ENCODE measurements around the gene EIF2B2. TPM values are rescaled to one million over a fixed set of nuclear protein-coding genes. Genes with fewer than 3 reads are reported as not detected.

The EIF2B2 gene
- total RNA-seq, 1 donor from 2014 or later = 37.7 TPM

GRCh38 chr14:74973905-74974363, 28.8 kb upstream of the EIF2B2 start:
- Histone ChIP-seq H2AFZ (ENCODE audit: low read depth, low read length) (no peak overlapping the region), H3K79me2 (ENCODE audit: insufficient read depth, low read length) (no peaks in the 10 kb centered on the region), H3K36me3 (ENCODE audit: insufficient read depth, low read length) (no peaks in the 10 kb centered on the region), H4K20me1 (ENCODE audit: insufficient read depth, low read length) (no peaks in the 10 kb centered on the region), H3K4me2 (ENCODE audit: low read length) (no peak overlapping the region), H3K4me1 (ENCODE audit: insufficient read depth, low read length) (peaks cover 9% of the 10 kb centered on the region), H3K9me3 (ENCODE audit: insufficient read depth, low read depth, low read length) (no peaks in the 10 kb centered on the region), H3K27me3 (ENCODE audit: insufficient read depth, low read length) (peaks cover 2% of the 10 kb centered on the region), H3K4me3 (ENCODE audit: insufficient read depth, low read depth, low read length) (no peak overlapping the region), H3K9ac (ENCODE audit: low read length) (no peak overlapping the region), H3K27ac (ENCODE audit: low read depth, low read length) (no peak overlapping the region)
- DNase-seq (ENCODE audit: low read depth) = no peak
- FAIRE-seq = no peak
- Mint-ChIP-seq H3K9me3 (ENCODE audit: unreplicated experiment) (no peaks in the 10 kb centered on the region), H3K27me3 (ENCODE audit: low read depth, unreplicated experiment) (peaks cover 5% of the 10 kb centered on the region), H3K36me3 (ENCODE audit: low read depth, unreplicated experiment) (peaks cover 2% of the 10 kb centered on the region), H3K4me3 (ENCODE audit: unreplicated experiment) (peak overlapping the region; percentile 60), H3K4me1 (ENCODE audit: low read depth, unreplicated experiment) (peaks cover 8% of the 10 kb centered on the region), H3K27ac (ENCODE audit: unreplicated experiment) (no peak overlapping the region)
- no peak for TF ChIP-seq CTCF (IDR thresholded peaks at IDR 0.05; ENCODE audit: insufficient read depth, low read depth, low read length)
- no peak for TF ChIP-seq EZH2 (IDR thresholded peaks at IDR 0.05; ENCODE audit: insufficient read depth, low read length)

GRCh38 chr14:74974364-74975058, 28.2 kb upstream of the EIF2B2 start:
- Mint-ChIP-seq H3K36me3 (ENCODE audit: low read depth, unreplicated experiment) (peaks cover 2% of the 10 kb centered on the region), H3K27me3 (ENCODE audit: low read depth, unreplicated experiment) (peaks cover 5% of the 10 kb centered on the region), H3K9me3 (ENCODE audit: unreplicated experiment) (no peaks in the 10 kb centered on the region), H3K27ac (ENCODE audit: unreplicated experiment) (no peak overlapping the region), H3K4me3 (ENCODE audit: unreplicated experiment) (peak overlapping the region; percentile 60), H3K4me1 (ENCODE audit: low read depth, unreplicated experiment) (peaks cover 8% of the 10 kb centered on the region)
- Histone ChIP-seq H3K9ac (ENCODE audit: low read length) (no peak overlapping the region), H3K27me3 (ENCODE audit: insufficient read depth, low read length) (peaks cover 2% of the 10 kb centered on the region), H3K36me3 (ENCODE audit: insufficient read depth, low read length) (no peaks in the 10 kb centered on the region), H3K4me1 (ENCODE audit: insufficient read depth, low read length) (peaks cover 9% of the 10 kb centered on the region), H3K27ac (ENCODE audit: low read depth, low read length) (no peak overlapping the region), H3K4me3 (ENCODE audit: insufficient read depth, low read depth, low read length) (no peak overlapping the region), H3K4me2 (ENCODE audit: low read length) (no peak overlapping the region), H3K9me3 (ENCODE audit: insufficient read depth, low read depth, low read length) (no peaks in the 10 kb centered on the region), H2AFZ (ENCODE audit: low read depth, low read length) (no peak overlapping the region), H4K20me1 (ENCODE audit: insufficient read depth, low read length) (no peaks in the 10 kb centered on the region), H3K79me2 (ENCODE audit: insufficient read depth, low read length) (no peaks in the 10 kb centered on the region)
- FAIRE-seq (no peak), DNase-seq (ENCODE audit: low read depth) (no peak)
- TF ChIP-seq EZH2 (IDR thresholded peaks at IDR 0.05; ENCODE audit: insufficient read depth, low read length) = no peak
- TF ChIP-seq CTCF (IDR thresholded peaks at IDR 0.05; ENCODE audit: insufficient read depth, low read depth, low read length) = no peak

Measured in astrocyte (in vitro differentiated cells and primary cell).